Measurements from ENCODE around the gene MISP3. TPM values are rescaled to one million over a fixed set of nuclear protein-coding genes. Genes with fewer than 3 reads are reported as not detected.

Gene MISP3
- polyA plus RNA-seq, 10 donors = 0.36 to 1.2 (median 0.53) TPM

- DNase-seq = no peak
Measured at GRCh38 chr19:14102102-14102696, 29.6 kb downstream of the MISP3 start.

DNA sequence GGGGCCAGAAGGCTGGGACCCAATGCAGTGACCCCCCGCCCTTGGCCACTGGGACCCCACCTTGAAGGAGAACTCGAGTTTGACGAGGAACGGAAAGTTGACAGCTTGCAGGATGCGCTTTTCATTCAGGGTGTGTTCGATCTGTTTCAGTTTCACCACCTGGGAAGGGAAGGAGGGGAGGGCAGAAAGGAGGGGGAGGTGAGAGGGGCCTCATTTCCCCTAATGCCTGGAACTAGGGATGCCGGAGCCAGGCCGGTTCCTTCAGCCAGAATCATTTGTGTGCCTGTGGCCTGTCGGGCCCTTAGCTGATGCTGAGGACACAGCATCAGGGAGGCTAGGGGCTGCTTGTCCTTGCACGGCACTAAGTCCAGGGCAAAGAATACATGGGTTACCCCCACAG lies 30.2 kb downstream of the MISP3 start:
- no peak for DNase-seq

DNA sequence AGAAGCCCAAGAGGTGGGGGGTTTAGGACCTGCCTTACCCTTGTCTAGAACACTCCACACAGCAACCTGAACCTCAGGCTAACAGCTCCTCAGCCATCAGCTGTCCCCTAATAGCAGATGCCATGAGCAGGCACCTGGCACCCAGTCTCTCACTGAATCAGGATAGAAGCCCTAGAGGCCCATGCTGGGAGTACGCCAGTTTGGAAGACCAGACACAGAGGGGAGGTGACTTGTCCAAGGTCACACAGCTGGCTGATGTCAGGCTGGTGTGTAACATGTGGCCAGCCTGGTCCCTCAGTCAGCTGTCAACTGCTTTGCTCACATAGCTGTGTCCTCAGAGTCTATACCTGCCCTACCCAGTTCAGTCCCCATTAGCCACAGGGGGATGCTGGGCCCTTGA lies 30.7 kb downstream of the MISP3 start:
- no peak for DNase-seq

DNA sequence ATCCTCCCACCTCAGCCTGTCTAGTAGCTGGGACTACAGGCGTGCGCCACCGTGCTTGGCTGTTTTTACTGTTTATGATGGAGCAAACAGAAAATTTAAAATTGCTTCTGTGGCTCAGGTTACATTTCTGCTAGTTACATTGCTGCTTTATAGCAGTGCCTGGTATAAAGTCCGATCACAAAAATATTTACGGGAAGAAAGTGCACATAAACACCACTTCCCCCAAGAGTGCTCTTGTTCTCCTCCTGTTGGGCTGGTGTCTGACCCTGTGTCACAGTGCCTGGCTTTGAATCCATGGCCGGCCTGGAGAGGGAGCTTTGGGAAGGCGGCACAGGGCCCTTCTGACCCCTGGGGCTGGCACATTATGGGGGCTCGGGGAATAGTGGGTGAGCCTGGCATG lies 33.1 kb downstream of the MISP3 start:
- DNase-seq = no peak

- DNase-seq = no peak
Measured at GRCh38 chr19:14106840-14107239, 34.3 kb downstream of the MISP3 start.

- peak in 1 of 3 donors; percentile 48 for DNase-seq
Measured at GRCh38 chr19:14107581-14108461, 35.2 kb downstream of the MISP3 start.

DNA sequence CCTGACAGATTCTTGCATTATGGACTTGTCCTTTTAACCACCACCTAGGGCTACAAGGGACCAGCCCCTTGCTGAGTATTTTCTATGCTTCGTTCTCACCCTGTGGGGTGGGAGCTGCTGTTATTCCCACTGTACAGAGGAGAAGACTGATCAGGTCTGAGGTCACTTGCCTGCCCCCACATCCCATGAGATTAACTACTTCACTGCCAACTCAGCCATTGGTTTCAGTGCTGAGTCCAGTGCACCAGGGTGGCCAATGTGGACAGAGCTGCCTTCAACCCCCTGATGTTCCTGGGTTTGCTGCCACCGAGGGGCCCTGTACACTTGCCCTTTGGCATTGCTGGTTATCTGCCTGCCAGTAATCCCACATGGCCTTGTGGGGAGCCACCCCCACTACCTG lies 38.1 kb downstream of the MISP3 start:
- no peak for DNase-seq

DNA sequence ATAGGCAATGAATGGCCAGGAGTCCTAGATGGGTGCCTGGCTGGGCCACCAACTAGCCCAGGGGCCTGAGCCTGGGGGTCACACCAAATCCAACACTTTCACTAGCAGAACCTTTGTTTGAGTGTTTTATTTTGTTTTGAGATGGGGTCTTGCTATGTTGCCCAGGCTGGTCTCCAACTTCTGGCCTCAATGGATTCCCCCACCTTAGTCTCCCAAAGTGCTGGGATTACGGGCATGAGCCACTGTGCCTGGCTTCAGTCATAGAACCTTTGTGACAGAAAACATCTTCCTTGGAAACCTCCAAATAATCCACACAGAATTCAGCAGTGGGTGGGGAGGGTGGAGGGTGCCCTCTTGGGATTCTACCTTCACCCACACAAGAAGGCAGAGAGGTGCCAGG lies 38.9 kb downstream of the MISP3 start:
- DNase-seq = no peak

- DNase-seq = no peak
Measured at GRCh38 chr19:14112051-14112808, 39.6 kb downstream of the MISP3 start.

GRCh38 chr19:14112809-14113385 lies 40.3 kb downstream of the MISP3 start:
- DNase-seq = peak in 1 of 3 donors; percentile 69

- no peak for DNase-seq
Measured at GRCh38 chr19:14113762-14114414, 41.3 kb downstream of the MISP3 start.

DNA sequence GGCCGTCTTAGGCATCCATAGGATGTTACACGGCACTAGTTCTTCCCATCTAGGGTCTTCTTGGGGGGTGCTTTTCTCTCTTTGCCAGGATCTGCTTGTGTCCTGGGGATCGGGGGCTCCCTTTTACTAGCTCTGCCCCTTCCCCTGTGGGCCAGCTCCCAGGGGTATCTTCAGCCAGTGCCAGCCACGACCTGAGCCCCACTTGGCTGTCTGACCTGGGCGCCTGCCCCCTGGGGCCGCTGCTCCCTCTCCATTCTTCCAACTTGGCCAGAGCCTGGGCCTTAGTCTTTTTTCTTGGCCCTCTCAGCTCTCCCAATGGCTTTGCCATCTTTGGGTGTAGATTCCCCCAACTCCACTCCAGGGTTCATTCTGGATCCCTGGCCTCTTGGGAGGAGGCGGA lies 41.9 kb downstream of the MISP3 start:
- DNase-seq = no peak

DNA sequence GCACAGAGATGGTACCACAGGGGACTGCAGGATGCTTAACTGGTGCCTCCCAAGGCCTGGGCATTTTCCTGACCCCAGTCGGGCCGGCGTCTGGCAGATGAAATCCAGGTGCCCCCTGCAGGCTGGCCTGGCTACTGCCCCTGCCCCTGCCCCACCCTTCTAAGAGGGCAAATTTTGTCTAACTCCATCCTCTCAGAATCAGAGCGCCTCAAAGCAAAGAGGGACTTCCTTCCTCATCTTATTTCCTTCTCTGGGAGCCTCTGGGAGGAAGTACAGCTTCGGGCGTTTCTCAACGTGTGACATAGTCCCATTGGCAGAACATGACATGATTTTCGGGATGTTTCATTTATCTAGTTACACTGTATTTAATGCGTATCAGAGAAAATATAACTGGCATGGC lies 42.3 kb downstream of the MISP3 start:
- no peak for DNase-seq

- peak in 1 of 3 donors; percentile 38 for DNase-seq
Measured at GRCh38 chr19:14115756-14116155, 43.2 kb downstream of the MISP3 start.

GRCh38 chr19:14116525-14116917 lies 43.9 kb downstream of the MISP3 start:
- DNase-seq = no peak

- peak in 2 of 3 donors; percentile 38 to 54 for DNase-seq
Measured at GRCh38 chr19:14116918-14117578, 44.5 kb downstream of the MISP3 start.

- peak; percentile 99 to 100 (median 99) for DNase-seq
Measured at GRCh38 chr19:14117668-14118164, 45.1 kb downstream of the MISP3 start, which contains the start of gene PRKACA. TSS of gene PRKACA (minus strand) at chr19:14117762. CDS start at chr19:14117547, 215 bp downstream.

DNA sequence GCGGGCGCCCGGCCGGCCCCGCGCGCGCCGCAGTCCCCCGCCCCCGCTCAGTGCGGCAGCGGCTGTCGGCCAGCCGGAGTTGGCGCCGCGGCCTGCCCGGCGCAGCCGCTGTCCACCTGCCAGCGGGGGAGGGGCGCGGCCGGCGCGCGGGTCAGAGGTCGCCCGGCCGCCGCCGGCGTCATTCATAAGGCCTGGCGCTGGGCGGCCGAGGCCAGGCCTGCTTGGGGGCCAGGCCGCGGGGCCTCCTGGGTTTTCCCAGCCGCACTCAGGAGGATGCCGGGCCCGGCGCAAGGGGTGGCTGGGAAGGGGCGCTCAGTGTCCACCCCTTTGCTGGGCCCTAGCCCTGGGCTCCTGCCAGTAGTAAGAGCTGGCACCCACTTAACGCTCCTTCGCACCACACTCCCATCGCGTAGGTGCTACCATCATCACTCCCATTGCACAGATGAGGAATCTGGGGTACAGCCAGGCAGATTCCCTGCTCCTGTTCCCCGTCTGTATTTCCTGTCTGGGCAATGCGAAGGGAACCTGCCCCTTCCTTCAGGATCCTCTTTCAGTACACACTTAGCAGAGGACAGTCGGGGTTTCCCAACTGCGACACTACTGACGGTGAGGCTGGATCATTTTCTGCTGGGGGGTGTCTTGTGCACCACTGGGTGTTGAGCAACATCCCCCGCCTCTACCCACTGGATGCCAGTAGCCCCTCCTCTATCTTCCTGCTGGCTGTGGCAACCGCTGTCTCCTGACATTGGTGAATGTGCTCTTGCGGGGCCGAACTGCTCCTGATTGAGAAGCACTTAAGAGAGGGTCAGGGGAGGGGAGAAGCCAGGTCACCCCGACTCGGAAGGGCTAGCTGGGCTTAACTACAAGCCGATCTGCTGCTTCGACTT lies 45.8 kb downstream of the MISP3 start:
- peak; percentile 49 to 87 (median 67) for DNase-seq

DNA sequence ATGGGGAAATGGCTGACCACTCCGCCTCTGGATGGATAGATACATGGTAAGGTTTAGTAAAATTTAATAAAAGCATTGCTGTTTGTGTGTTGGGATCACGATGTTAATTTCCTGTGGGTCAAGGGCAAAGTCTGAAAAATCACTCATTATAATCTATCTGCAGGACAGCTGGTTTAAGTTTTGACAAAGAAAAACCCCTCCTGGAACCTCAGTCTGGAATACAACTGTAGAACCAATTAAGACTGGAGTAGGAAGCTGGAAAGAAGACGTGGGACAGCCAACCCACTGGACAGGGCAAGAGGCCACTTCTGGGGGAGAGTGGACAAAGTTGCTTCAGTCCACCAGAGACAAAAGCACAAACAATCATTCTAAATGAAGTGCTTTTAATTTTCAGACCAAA lies 46.6 kb downstream of the MISP3 start:
- peak in 1 of 3 donors; percentile 46 for DNase-seq

Data from muscle of back (tissue), 11 donors.